Activated T-helper 1 cell treated with anti-CD3 and anti-CD28 coated beads, Interleukin-2, amount 50 U/mL, for 16 hours (primary cell): Measurements from ENCODE around the gene MDFIC2.

ENCODE experiments used
- DNase-seq, 2 donors: peaks; one replicate each; pipeline ENCODE4 v3.0.0-alpha.2; 2020; ENCODE audit warnings: low read depth in 1 of 2, low spot score in 1 of 2

Gene MDFIC2

DNA sequence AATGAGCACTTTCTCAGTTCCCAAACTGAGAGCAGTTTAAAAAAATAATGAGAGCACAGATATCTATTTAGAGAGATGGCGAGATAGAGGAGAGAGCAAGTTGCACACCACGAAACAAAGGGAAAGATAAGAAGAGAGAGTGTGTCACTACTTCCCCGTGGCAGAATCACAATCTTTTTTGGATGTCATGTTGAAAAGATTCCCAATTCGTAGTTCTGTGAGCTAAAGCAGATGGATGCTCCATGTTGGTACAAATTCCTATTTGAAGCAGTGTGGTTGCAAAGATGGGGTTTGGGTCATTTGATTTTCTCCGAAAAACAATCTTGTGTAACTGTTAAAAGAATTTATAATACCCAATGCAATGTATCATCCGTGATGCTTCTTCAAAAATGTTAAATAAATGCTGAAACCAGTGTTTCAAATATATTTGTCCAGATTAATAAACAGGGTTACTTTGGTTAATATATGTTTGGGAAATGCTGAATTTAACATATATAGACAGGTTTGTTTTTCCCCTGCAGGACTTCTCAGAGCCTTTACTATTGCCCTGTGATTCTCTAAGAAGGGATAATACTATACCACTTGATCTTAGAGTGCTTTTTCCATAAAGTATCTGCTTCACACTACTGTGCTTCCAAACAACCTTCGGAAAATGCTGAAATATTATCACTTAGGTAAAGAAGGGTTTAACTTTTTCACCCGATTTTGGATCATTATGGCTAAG lies 128.5 kb downstream of the MDFIC2 start:
- DNase-seq, result no peak

DNA sequence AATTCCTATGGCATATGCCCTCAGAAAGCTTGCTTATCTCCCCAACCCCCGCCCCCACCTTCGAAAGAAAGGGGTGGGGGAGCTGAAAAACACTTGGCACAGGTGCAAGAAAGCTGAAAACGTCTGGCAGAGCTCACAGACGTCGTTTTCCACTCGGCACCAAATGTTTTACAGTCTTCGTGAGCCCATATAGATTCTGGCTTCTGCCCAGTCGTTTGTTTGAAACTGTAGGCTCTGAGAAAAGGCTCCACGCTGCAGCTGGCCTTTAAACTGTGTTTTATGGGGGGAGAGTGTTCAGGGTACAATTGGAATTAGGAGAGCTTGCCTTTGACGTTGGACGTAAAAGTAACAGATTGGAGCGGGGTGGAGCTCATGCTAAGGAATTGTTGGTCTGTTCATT lies 130.3 kb downstream of the MDFIC2 start:
- no peak for DNase-seq

GRCh38 chr3:70180664-70181063 lies 131.8 kb downstream of the MDFIC2 start:
- DNase-seq, result no peak

DNA sequence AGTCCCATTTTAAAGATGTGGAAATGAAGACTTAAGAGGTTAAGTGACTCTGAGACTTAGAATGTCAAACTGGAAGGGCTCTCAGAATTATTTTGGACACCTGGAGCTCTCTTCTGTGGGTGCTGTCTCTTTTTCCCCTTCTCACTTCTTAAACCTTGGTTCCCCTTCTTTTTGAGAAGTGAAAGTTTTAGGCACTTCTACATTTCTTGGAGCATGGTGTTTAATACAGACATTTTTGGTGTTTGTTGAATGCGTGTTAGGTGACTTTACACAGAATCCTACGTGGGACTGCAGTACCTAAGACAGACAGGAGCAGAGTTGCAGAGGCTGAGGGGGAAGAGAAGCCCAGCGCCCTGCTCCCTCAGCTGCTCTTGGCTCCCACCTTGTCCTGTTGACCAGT lies 133.3 kb downstream of the MDFIC2 start:
- DNase-seq, result no peak

DNA sequence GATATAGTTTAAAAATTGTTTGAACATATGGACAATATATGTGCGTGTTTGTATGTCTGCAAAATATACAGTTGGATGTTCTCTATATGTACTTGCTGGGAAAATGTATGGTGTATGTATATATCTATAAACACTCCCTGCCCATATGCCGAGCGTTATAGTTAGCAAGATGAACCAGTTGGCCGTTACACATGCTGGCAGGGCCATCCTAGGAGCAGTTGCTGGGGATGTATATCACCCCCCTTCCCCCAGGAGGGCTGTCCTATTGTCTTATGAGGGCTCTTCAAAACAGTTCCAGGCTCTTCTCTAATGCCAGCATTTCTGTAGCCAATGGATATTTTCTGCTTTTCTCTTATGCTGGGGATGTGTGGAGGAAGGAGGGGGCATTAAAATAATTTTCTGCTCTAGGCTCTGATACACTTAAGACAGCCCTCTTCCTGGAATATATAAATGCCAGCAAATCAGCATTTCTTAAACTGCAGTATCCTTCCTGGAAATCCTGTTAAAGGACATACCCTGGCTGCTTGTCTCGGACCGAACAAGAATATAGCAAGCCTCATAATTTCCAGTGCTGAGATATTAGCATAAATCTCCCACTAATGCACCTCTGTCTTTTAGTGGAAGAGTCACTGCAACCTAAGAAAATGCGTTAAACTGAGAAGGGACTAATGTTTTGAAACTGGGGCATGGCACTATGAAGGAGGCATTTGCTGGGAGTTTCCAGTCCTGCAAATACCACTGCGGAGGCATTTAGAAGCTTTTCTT lies 134.4 kb downstream of the MDFIC2 start:
- no peak for DNase-seq

DNA sequence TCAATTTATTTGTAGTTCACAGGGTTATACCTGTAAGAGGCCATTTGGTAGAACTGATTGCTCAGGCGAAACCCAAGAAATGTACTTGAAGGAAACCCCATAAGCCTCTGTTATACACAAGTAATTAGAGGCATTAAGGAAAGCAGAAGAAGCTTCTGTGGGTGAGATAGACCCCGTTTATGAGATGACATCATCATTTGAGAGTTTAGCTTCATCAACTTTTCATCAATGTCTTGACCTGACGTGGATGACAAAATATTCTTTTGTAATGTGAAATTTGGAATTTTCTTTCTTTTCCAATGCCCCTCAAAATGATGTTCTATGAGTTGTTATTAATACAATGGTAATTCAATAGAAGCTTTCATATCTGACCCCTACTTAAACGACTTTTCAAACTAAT lies 136.2 kb downstream of the MDFIC2 start:
- no peak for DNase-seq

DNA sequence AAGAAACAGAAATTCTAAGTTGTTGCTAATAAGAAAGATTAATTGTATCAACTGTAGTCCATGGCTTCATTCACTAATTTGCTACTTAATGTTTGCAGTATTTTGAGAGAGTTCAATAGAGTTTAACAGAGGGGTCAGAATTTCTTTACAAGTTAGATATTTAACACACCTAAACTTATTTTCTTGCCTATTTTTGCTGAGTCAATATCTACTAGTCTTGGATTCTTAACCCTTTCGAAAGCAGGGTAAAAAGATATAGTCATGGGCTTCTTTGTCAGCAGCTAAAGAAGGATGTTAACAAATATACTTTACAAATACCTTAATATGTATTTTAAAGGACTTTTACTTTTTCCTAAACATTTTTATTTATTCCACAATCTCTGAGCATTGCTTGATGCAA lies 155.6 kb downstream of the MDFIC2 start:
- DNase-seq, result no peak

- DNase-seq, result no peak
Measured at GRCh38 chr3:70150599-70150998, 161.8 kb downstream of the MDFIC2 start.

DNA sequence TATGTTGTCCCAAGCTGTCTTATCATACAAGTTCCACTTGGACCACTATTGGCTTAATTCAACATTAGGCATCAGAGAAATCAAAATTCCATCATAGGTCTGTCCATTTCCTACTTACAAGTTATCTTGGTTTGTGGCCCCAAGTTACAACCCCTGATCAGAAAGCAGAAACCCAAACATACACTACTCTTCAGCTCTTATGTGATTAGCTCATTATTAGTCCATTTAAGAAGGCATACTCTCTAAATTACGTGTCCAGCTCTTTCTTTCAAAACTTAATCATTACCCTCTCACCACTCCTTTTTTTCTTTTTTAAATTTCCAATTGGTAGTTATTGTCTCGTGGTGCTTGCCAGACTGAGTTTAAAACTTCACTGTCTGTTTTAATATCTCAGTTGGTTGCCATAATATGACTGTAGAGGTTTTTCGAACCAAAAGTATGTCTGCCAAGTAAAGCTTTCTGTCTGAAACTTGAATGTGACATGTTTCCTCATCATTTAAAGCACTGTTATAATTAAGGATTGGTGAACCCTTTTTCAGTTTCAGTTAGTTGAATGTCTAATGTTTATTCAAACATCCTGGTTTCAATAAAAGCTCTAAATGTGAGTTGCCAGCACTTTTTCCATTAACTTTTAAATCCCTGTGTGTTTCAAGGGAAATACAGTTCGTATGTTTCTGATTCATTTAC lies 162.6 kb downstream of the MDFIC2 start:
- DNase-seq, result no peak
